Thyroid gland (tissue), 4 donors: Measurements from ENCODE around the gene SEC24D. TPM values are rescaled to one million over a fixed set of nuclear protein-coding genes. Genes with fewer than 3 reads are reported as not detected.

Experiments
- DNase-seq, 2 donors: peaks; one replicate each; pipeline ENCODE4 v3.0.0-alpha.2; 2019
- H3K27ac ChIP-seq, 3 donors: fragments of 200-600 bp; sonication (generic); 1 replicate in 2 of 3; 2 replicates in 1 of 3; pipeline ENCODE4 v1.5.1; 2016 to 2019; ENCODE audit warnings: mild to moderate bottlenecking in 1 of 3, moderate library complexity in 1 of 3
- H3K27me3 ChIP-seq: fragments of 200-600 bp; sonication (generic); one replicate; pipeline ENCODE4 v1.5.1; 2019
- H3K36me3 ChIP-seq, 2 donors: fragments of 200-600 bp; sonication (generic); one replicate each; pipeline ENCODE4 v1.5.1; 2016 to 2019
- H3K4me1 ChIP-seq, 2 donors: fragments of 200-600 bp; sonication (generic); one replicate each; pipeline ENCODE4 v1.5.1; 2017 to 2019
- H3K4me3 ChIP-seq, 3 donors: fragments of 200-600 bp; sonication (generic); replicated peaks in 1 of 3; 1 replicate in 2 of 3; 2 replicates in 1 of 3; pipeline ENCODE4 v1.5.1; 2016; ENCODE audit warnings: mild to moderate bottlenecking in 1 of 3
- H3K9me3 ChIP-seq: fragments of 200-600 bp; sonication (generic); one replicate; pipeline ENCODE4 v1.5.1; 2017
- CTCF ChIP-seq, 6 experiments: fragments of 200-600 bp in 3 of 6; fragments of 450-650 bp in 3 of 6; sonication (generic) in 3 of 6; IDR thresholded peaks; one replicate each; pipeline ENCODE4 v1.5.1; 2016 to 2019; ENCODE audit warnings: antibody characterized with exemption in 6 of 6, mild to moderate bottlenecking in 2 of 6, inconsistent platforms in 1 of 6, moderate library complexity in 1 of 6
- POLR2A ChIP-seq, 2 donors: fragments of 450-650 bp; IDR thresholded peaks; one replicate each; pipeline ENCODE4 v1.6.1; 2017; ENCODE audit warnings: antibody characterized with exemption in 2 of 2, mild to moderate bottlenecking in 2 of 2, moderate library complexity in 1 of 2
- WGBS, 2 donors: methylation state at CpG; one replicate each; pipeline ENCODE4 v1.1.5; 2017; 5-methylcytosine and 5-hydroxymethylcytosine counted together
- intact Hi-C: fragments of 100-400 bp; cut with DNase I; formaldehyde crosslinking; loops from one replicate; pipeline ENCODE4 v1.15.1; 2023
- total RNA-seq, 4 donors: library from RNA; depleted of rRNA; stranded (reverse); fragments of >200 nt; gene quantifications; one replicate each; pipeline ENCODE4 v1.2.3, GENCODE V29; 2016

SEC24D gene
- total RNA-seq, 4 donors from 2014 or later = 56.3 to 120 (median 80.4) TPM

- 50 to 57% methylated on average over 1 of the region's 1 CpG for whole genome bisulfite sequencing, 2 donors
- H3K4me3 ChIP-seq = no peak overlapping the region
- no peaks in the 10 kb centered on the region for H3K4me1 ChIP-seq
- H3K9me3 ChIP-seq = no peaks in the 10 kb centered on the region
- no peak for DNase-seq
- intact Hi-C loops = no loop called here
- H3K36me3 ChIP-seq = peaks cover 66 to 69% of the 10 kb centered on the region in 2 donors
- no peak overlapping the region for H3K27ac ChIP-seq
- H3K27me3 ChIP-seq = no peaks in the 10 kb centered on the region
- no peak for TF ChIP-seq POLR2A (IDR thresholded peaks at IDR 0.05)
Measured at GRCh38 chr4:118727360-118727759, 108.6 kb downstream of the SEC24D start.

- Histone ChIP-seq H3K36me3 (peaks cover 43 to 47% of the 10 kb centered on the region in 2 donors), H3K27ac (no peak overlapping the region), H3K4me3 (no peak overlapping the region), H3K9me3 (no peaks in the 10 kb centered on the region), H3K4me1 (no peaks in the 10 kb centered on the region), H3K27me3 (no peaks in the 10 kb centered on the region)
- TF ChIP-seq CTCF (IDR thresholded peaks at IDR 0.05) = no peak
- no peak for TF ChIP-seq POLR2A (IDR thresholded peaks at IDR 0.05)
- intact Hi-C loops = no loop called here
- no peak for DNase-seq
- 95 to 96% methylated on average over 3 of the region's 3 CpGs for WGBS, 2 donors
Measured at GRCh38 chr4:118723369-118723768, 112.6 kb downstream of the SEC24D start.

GRCh38 chr4:118721752-118722151 is 114.2 kb downstream of the SEC24D start:
- DNase-seq = no peak
- no peaks in the 10 kb centered on the region for H3K9me3 ChIP-seq
- H3K27me3 ChIP-seq = no peaks in the 10 kb centered on the region
- 100% methylated on average over 1 of the region's 1 CpG for WGBS, 2 donors
- no peaks in the 10 kb centered on the region for H3K4me1 ChIP-seq
- intact Hi-C loops = no loop called here
- TF ChIP-seq CTCF (IDR thresholded peaks at IDR 0.05) (no peak), POLR2A (IDR thresholded peaks at IDR 0.05) (no peak)
- peaks cover 33% of the 10 kb centered on the region in 2 donors for H3K36me3 ChIP-seq
- no peak overlapping the region for H3K27ac ChIP-seq
- no peak overlapping the region for H3K4me3 ChIP-seq

GRCh38 chr4:118718511-118719170 is 117.3 kb downstream of the SEC24D start:
- H3K36me3 ChIP-seq = peaks cover 9 to 13% of the 10 kb centered on the region in 2 donors
- H3K27me3 ChIP-seq = no peaks in the 10 kb centered on the region
- H3K9me3 ChIP-seq = no peaks in the 10 kb centered on the region
- H3K27ac ChIP-seq = no peak overlapping the region
- DNase-seq = no peak
- WGBS, 2 donors = 95 to 96% methylated on average over 4 of the region's 4 CpGs
- TF ChIP-seq CTCF (IDR thresholded peaks at IDR 0.05) = no peak
- no peak for TF ChIP-seq POLR2A (IDR thresholded peaks at IDR 0.05)
- no peak overlapping the region for H3K4me3 ChIP-seq
- intact Hi-C loops = no loop called here
- H3K4me1 ChIP-seq = no peaks in the 10 kb centered on the region

- no peak for DNase-seq
- Histone ChIP-seq H3K4me1 (no peaks in the 10 kb centered on the region), H3K27ac (no peak overlapping the region), H3K36me3 (peaks cover 0 to 1% of the 10 kb centered on the region in 2 donors), H3K9me3 (no peaks in the 10 kb centered on the region), H3K27me3 (no peaks in the 10 kb centered on the region), H3K4me3 (no peak overlapping the region)
- 65 to 76% methylated on average over 3 of the region's 3 CpGs for WGBS, 2 donors
- TF ChIP-seq POLR2A (IDR thresholded peaks at IDR 0.05) (no peak), CTCF (IDR thresholded peaks at IDR 0.05) (no peak)
- intact Hi-C loops = no loop called here
Measured at GRCh38 chr4:118716304-118716703, 119.6 kb downstream of the SEC24D start.
